GM23248 (cell line): ENCODE measurements around the gene TMEM130. TPM values are rescaled to one million over a fixed set of nuclear protein-coding genes. Genes with fewer than 3 reads are reported as not detected.
A peak's percentile ranks its signal among the peaks of the same experiment; 100 is the strongest.

Experiments used
- DNase-seq: peaks from one replicate; pipeline ENCODE4 v3.0.0-alpha.2; 2015
- H2AFZ ChIP-seq: fragments of 200-600 bp; sonication (generic); 2 replicates; pipeline ENCODE4 v1.6.1; 2016; ENCODE audit warnings: antibody characterized with exemption
- H3F3A ChIP-seq: fragments of 200-600 bp; sonication (generic); 2 replicates; pipeline ENCODE4 v1.6.1; 2016; ENCODE audit warnings: mild to moderate bottlenecking, antibody characterized with exemption, mixed run types; ENCODE audit not compliant: insufficient read depth
- H3K27ac ChIP-seq: fragments of 200-600 bp; sonication (generic); 2 replicates; pipeline ENCODE4 v1.5.1; 2016; ENCODE audit warnings: mild to moderate bottlenecking
- H3K27me3 ChIP-seq: fragments of 200-600 bp; sonication (generic); replicated peaks from 2 replicates; pipeline ENCODE4 v1.6.1; 2016; ENCODE audit warnings: mild to moderate bottlenecking; ENCODE audit not compliant: insufficient read depth
- H3K36me3 ChIP-seq: fragments of 200-600 bp; sonication (generic); 2 replicates; pipeline ENCODE4 v1.6.1; 2016; ENCODE audit warnings: low read depth, mild to moderate bottlenecking
- H3K4me1 ChIP-seq: fragments of 200-600 bp; sonication (generic); 2 replicates; pipeline ENCODE4 v1.6.1; 2016; ENCODE audit warnings: mild to moderate bottlenecking; ENCODE audit not compliant: insufficient read depth
- H3K4me2 ChIP-seq: fragments of 200-600 bp; sonication (generic); one replicate; pipeline ENCODE4 v1.6.1; 2016; ENCODE audit warnings: mild to moderate bottlenecking; ENCODE audit not compliant: unreplicated experiment
- H3K4me3 ChIP-seq: fragments of 200-600 bp; sonication (generic); 2 replicates; pipeline ENCODE4 v1.5.1; 2016; ENCODE audit warnings: mild to moderate bottlenecking
- H3K79me2 ChIP-seq: fragments of 200-600 bp; sonication (generic); 2 replicates; pipeline ENCODE4 v1.6.1; 2016; ENCODE audit warnings: mild to moderate bottlenecking; ENCODE audit not compliant: insufficient read depth
- H3K9ac ChIP-seq: fragments of 200-600 bp; sonication (generic); 2 replicates; pipeline ENCODE4 v1.6.1; 2016; ENCODE audit warnings: mild to moderate bottlenecking
- H3K9me2 ChIP-seq: fragments of 200-600 bp; sonication (generic); 2 replicates; pipeline ENCODE4 v1.6.1; 2016; ENCODE audit warnings: mixed run types, mild to moderate bottlenecking, moderate library complexity; ENCODE audit not compliant: insufficient read depth
- H3K9me3 ChIP-seq: fragments of 200-600 bp; sonication (generic); one replicate; pipeline ENCODE4 v1.6.1; 2017; ENCODE audit warnings: low read depth
- H4K20me1 ChIP-seq: fragments of 200-600 bp; sonication (generic); 2 replicates; pipeline ENCODE4 v1.6.0; 2016; ENCODE audit not compliant: insufficient read depth
- EZH2 ChIP-seq: fragments of 200-600 bp; sonication (generic); IDR thresholded peaks from 2 replicates; pipeline ENCODE4 v1.6.1; 2018; ENCODE audit warnings: antibody characterized with exemption, mild to moderate bottlenecking; ENCODE audit not compliant: insufficient read depth, poor library complexity, severe bottlenecking
- EZH2phosphoT487 ChIP-seq: fragments of 200-600 bp; sonication (generic); IDR thresholded peaks from 2 replicates; pipeline ENCODE4 v1.6.1; 2018; ENCODE audit warnings: antibody characterized with exemption, moderate library complexity, mild to moderate bottlenecking, low read depth; ENCODE audit not compliant: insufficient read depth
- WGBS, 2 experiments: methylation state at CpG; one replicate each; pipeline ENCODE4 v1.1.6; 2015 to 2017; ENCODE audit warnings: low lambda C conversion rate in 2 of 2, low coverage in 1 of 2; ENCODE audit errors: missing lambda C conversion rate in 2 of 2; 5-methylcytosine and 5-hydroxymethylcytosine counted together
- in situ Hi-C: fragments of 300-500 bp; cut with MboI; formaldehyde crosslinking; loops from 2 replicates; pipeline ENCODE4 v1.15.0; 2020
- polyA plus RNA-seq: library from polyadenylated mRNA; unstranded; fragments of >200 nt; fragmentation: Nextera tagmentation; extraction: Ambion mirVana; gene quantifications from 2 replicates; pipeline ENCODE4 v1.2.1, GENCODE V29; 2016
- total RNA-seq: library from RNA; depleted of rRNA; stranded (reverse); fragments of >200 nt; shearing (Covaris generic); gene quantifications from 2 replicates; pipeline ENCODE4 v1.2.3, GENCODE V29; 2014

Gene TMEM130
- total and polyA plus RNA-seq, 2 experiments from 2014 or later = 0.40 TPM; not detected in 1

- TF ChIP-seq EZH2phosphoT487 (no peak), EZH2 (no peak)
- WGBS, 2 experiments = 23 to 26% methylated on average over 7 to 8 of the region's 8 CpGs
- no peaks in the 10 kb centered on the region for H3K36me3 ChIP-seq
- H3K4me3 ChIP-seq = no peak overlapping the region
- no peaks in the 10 kb centered on the region for H3K4me1 ChIP-seq
- H3K9me2 ChIP-seq = no peaks in the 10 kb centered on the region
- no peak overlapping the region for H3K9ac ChIP-seq
- no peak overlapping the region for H2AFZ ChIP-seq
- H3K79me2 ChIP-seq = no peaks in the 10 kb centered on the region
- DNase-seq = no peak
- H3K4me2 ChIP-seq = no peak overlapping the region
- H3F3A ChIP-seq = no peaks in the 10 kb centered on the region
- no peaks in the 10 kb centered on the region for H4K20me1 ChIP-seq
- no peak overlapping the region for H3K27ac ChIP-seq
- H3K27me3 ChIP-seq = peaks cover 19% of the 10 kb centered on the region
- in situ Hi-C loops = loop anchor here (25.0 kb wide), 1 partner anchor 523 kb away; no protein-coding TSS in a partner anchor
- H3K9me3 ChIP-seq = no peaks in the 10 kb centered on the region
Observed at GRCh38 chr7:98834949-98835348, 34.9 kb downstream of the TMEM130 start.

GRCh38 chr7:98833022-98833421, 36.8 kb downstream of the TMEM130 start:
- Histone ChIP-seq H3K9me2 (no peaks in the 10 kb centered on the region), H3K27ac (no peak overlapping the region), H3F3A (no peaks in the 10 kb centered on the region), H3K4me1 (no peaks in the 10 kb centered on the region), H3K4me2 (no peak overlapping the region), H4K20me1 (no peaks in the 10 kb centered on the region), H3K79me2 (no peaks in the 10 kb centered on the region), H3K27me3 (peaks cover 32% of the 10 kb centered on the region), H3K4me3 (no peak overlapping the region), H3K9ac (no peak overlapping the region), H3K36me3 (no peaks in the 10 kb centered on the region), H2AFZ (no peak overlapping the region), H3K9me3 (no peaks in the 10 kb centered on the region)
- in situ Hi-C loops = loop anchor here (25.0 kb wide), 1 partner anchor 521 kb away; no protein-coding TSS in a partner anchor
- TF ChIP-seq EZH2 = no peak
- TF ChIP-seq EZH2phosphoT487 = no peak
- DNase-seq = no peak
- WGBS, 2 experiments = 85 to 86% methylated on average over 2 of the region's 2 CpGs

- 63 to 66% methylated on average over 8 of the region's 8 CpGs for WGBS, 2 experiments
- in situ Hi-C loops = loop anchor here (25.0 kb wide), 1 partner anchor 519 kb away; no protein-coding TSS in a partner anchor
- Histone ChIP-seq H3K36me3 (no peaks in the 10 kb centered on the region), H3K9me2 (no peaks in the 10 kb centered on the region), H2AFZ (no peak overlapping the region), H3K9ac (no peak overlapping the region), H3K27me3 (peaks cover 31% of the 10 kb centered on the region), H3K4me2 (no peak overlapping the region), H3K27ac (no peak overlapping the region), H4K20me1 (no peaks in the 10 kb centered on the region), H3F3A (no peaks in the 10 kb centered on the region), H3K4me1 (no peaks in the 10 kb centered on the region), H3K9me3 (no peaks in the 10 kb centered on the region), H3K79me2 (no peaks in the 10 kb centered on the region), H3K4me3 (no peak overlapping the region)
- TF ChIP-seq EZH2 (no peak), EZH2phosphoT487 (no peak)
- peak; percentile 31 for DNase-seq
Observed at GRCh38 chr7:98831641-98832221, 38.1 kb downstream of the TMEM130 start.

- Histone ChIP-seq H3K9me2 (no peaks in the 10 kb centered on the region), H3K36me3 (no peaks in the 10 kb centered on the region), H3F3A (no peaks in the 10 kb centered on the region), H3K9ac (no peak overlapping the region), H3K4me1 (no peaks in the 10 kb centered on the region), H3K4me2 (no peak overlapping the region), H3K4me3 (no peak overlapping the region), H3K27me3 (peaks cover 34% of the 10 kb centered on the region), H3K79me2 (no peaks in the 10 kb centered on the region), H2AFZ (no peak overlapping the region), H3K27ac (no peak overlapping the region), H4K20me1 (no peaks in the 10 kb centered on the region), H3K9me3 (no peaks in the 10 kb centered on the region)
- in situ Hi-C loops = loop anchor here (25.0 kb wide), 1 partner anchor 519 kb away; no protein-coding TSS in a partner anchor
- TF ChIP-seq EZH2phosphoT487 = no peak
- no peak for TF ChIP-seq EZH2
- 43 to 55% methylated on average over 2 of the region's 2 CpGs for WGBS, 2 experiments
- DNase-seq = no peak
Observed at GRCh38 chr7:98830972-98831548, 38.8 kb downstream of the TMEM130 start.
